GM19035 (cell line): ENCODE measurements around the gene VDR.
"Not testable (repeated sequence)": the region's sequence is repeated elsewhere in the genome, so short reads cannot be mapped to it uniquely, and the experiment has no call there.

Source experiments
- ATAC-seq: cut with Tn5 transposase; IDR thresholded peaks from one replicate; pipeline ENCODE4 v1.9.1; 2021; ENCODE audit not compliant: unreplicated experiment

VDR gene

DNA sequence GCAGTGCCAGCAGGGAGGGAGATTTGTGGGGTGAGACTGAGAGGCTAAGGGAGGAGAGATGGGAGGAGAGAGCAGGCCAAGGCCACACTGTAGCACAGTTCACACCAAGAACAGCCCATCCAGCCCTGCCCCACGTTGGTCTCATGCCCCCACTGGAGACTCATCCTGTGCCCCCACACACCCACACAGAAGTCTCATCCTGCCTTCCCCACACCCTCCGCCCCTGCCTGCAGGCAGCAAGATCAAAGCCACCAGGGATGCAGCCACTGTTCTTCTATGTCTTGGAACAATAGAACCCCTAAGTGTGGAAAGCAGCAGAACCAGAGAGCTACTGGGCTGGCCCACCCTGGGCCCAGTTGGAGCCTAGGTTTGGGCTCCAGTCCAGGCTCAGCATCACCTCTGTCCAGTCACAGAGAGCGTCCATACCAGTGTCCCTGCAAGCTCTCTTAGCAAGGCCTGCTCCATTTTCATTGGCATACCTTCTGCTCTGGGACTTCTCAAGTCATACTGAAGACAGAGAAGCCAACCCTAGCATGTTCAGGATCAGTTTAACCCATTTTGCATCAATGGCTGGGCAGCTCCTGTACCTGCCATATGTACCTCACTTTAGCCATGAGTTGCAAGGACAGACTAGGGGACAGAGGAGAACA lies 53.4 kb downstream of the VDR start:
- no peak for ATAC-seq

DNA sequence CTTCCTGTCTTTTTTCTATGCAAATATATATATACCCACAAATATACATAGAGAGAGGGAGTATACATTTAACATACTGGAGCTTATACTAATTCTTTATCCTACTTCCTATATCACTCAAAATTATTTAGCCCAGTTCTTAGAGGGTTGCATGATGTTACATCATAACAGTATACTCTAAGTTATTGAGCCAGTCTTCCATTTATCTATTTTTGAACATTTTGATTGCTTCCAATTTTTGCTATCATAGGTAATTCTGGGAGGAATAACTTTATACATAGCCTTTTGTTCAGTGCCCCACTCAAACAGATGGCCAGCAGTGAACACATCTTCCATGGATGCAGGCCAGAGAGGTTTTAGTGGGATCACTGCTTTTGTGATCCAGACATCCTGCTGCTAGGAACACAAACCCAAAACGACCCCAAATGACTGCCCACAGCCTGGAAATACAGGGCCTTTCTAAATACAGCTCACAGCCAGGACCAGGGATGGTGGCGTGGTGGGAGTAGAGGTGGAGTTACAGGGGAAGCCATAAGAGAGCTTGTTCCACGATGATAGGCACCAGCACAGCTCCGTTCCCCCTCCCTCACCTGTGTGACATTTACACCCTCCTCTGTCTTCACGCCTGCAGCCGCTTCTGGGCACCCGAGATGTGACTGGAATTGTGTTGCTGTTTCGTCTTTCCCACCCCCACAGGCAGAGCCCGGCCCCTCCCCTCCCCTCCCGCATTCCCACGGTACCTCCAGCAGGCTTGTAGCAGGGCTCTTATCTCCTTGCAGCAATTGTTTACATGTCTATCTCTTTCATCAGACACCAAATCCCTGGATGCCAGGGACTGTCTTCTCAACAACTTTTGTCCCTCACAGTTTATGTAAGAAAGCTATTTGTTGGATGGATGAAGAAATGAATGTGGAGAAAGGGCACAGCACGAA lies 54.4 kb downstream of the VDR start:
- ATAC-seq: no peak

- ATAC-seq: no peak
These were observed 55.5 kb downstream of the VDR start for GRCh38 chr12:47849261-47849660.

DNA sequence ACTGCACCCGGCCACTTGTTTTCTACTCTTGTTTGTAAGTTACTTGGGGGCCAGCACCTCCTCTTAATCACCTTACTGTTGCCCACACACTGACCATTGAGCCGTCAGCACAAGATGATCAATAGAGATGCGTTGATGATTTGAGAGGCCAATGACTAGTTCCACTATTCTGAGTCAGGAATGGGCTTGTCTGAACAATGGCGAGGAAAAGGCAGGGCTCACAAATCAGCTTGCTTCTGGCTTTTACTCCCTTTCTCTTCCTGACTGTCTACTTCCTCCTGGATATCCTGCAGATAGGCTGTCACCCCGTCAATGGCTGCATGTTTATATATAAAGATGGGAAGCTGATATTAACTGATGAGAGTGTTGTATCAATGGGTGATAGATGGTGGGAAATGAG lies 55.9 kb downstream of the VDR start:
- ATAC-seq: no peak

DNA sequence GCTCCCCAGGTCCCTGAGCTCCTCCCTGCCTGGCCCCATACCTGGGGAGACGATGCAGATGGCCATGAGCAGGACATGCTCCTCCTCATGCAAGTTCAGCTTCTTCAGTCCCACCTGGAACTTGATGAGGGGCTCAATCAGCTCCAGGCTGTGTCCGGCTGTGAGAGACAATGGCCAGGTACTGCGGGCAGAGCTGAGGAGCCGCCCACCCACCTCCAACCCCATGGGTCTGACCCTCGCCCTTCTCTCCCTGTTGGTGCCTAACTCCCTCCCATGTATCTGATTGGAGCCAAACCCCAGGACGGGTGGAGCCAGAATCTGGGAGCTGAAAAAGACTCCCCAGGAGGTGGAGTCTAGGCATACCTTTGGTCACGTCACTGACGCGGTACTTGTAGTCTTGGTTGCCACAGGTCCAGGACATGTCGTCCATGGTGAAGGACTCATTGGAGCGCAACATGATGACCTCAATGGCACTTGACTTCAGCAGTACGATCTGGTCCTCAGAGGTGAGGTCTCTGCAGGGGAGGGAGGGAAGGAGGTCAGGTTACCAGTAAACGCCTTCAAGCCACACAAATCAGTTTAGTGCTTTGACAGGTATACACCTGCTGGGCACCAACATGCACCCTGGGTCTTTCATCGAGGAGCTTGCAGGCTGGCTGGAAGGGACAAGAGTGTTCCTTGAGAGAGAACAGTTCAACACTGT lies 58.3 kb downstream of the VDR start:
- ATAC-seq: no peak

DNA sequence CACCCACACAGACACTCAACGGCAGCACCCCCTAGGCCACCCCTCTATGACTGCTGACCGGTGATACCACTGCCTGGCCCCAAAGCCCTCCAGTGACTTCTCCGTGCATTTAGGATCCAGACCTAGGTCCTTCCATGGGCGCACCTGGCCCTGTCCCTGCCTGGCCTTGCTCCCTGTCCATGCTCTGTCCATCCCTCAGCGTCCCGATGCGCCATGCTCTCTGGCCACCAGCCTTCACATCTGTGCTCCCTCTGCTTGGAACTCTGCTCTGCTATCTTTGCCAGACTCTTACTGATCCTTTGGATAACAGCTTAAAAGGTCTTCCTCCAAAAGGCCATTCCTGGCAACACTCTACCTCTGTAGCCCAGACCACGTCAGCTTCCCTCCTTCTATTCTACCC lies 59.7 kb downstream of the VDR start:
- ATAC-seq: no peak

- no peak for ATAC-seq
These were observed 60.4 kb downstream of the VDR start for GRCh38 chr12:47844264-47845019.

- ATAC-seq: no peak
These were observed 61.4 kb downstream of the VDR start for GRCh38 chr12:47843226-47843980.

- not testable (repeated sequence) for ATAC-seq
These were observed 62.3 kb downstream of the VDR start for GRCh38 chr12:47842543-47842942.

DNA sequence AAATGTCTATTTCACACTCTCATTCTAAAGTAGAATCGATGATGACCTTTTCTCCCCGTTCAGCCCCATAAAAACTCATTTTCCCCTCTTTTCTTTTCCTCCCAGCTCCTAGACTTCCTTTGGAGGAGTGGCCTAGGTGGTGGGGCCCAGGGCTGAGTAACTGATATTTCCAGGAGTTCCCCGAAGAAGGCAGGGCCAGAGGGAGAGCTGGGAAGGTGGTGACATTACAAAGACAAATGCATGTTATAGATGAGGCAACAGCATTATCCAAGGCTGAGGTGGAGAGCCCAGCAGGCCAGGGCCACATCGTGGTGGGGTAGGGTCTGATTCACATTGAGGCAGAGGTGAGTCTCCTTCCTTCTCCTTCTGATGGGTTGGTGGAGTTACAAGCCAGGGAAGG lies 62.9 kb downstream of the VDR start:
- ATAC-seq: no peak

DNA sequence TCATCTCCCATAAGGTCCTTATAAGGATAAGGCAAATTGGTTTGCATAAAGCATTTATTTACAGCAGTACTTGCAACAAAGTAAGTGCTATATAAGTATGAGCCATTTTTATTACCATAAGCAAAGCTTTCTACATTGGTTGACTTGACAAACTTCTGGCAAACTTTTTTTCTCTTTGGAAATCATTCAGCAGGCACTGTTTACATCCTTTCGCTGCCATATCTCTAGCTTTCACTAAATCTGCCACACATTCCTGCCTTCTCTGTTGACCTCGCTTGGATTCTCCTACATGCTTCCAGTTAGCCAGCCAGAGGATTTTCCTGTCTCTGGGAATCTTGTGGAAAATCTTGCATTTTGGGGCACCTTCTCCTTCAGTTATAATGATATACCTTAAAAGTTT lies 63.3 kb downstream of the VDR start:
- ATAC-seq: no peak

- no peak for ATAC-seq
These were observed 64.2 kb downstream of the VDR start for GRCh38 chr12:47840571-47840970.

DNA sequence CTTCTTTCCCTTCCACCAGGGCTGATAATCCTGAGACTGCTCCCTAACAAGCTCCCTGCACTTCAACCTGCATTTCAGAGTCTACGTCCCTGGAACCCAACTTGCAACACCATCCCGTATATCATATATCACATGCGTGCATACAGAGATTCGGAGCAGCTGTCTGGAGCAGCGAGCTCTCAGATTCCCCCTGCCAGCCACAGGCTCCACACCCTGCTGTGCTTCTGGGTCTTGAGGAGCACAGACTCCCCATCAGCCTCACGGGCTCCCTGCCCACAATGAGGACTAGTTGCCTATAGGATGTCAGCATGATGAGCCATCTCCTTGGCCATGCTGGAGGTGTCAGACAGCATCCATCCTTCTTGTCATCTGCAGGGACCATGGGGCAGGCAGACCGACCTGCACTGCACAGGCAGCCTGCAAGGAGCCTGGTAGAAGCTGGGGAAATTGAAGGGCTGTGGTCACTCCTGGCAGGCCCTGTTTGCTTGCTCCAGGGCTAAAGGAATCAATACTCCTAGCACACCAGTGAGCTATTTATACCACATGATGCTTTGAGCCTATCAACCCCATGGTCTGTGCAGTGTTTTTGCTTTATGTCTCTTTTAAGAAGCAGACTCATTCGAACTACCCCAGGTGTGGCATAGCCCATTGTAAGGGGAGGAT lies 65.4 kb downstream of the VDR start:
- no peak for ATAC-seq

DNA sequence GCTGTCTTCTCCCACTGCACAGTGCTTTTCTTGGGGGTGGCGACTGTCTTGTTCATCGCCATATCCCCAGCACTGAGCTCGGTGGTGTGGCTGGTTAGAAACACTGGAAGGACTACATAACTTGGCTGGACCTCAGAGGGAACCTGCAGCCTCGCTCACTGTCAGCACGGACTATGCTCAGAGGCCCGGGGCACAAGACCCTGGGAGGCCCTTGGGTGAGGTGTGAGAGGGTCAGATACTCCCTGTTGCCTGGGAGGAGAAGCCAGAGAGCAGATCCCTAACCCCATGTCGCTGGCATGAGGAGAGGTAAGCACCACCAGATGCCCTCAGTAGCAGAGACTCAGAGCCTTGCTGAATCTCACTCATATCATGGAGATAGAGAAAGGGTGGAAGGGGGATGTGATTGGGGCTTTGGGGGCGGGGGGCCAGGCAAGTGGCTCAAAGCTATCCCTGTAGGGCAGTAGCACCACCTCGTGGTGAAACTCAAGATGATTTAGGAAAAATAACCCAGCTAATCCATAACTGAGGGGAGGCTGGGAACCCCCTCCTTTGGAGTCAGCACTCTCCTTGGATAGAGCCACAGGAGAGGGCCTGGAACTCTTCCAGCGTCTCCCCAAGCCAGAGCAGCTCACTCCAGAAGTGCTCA lies 66.4 kb downstream of the VDR start:
- no peak for ATAC-seq

GRCh38 chr12:47837190-47838171 lies 67.3 kb downstream of the VDR start:
- no peak for ATAC-seq

GRCh38 chr12:47835831-47836155 lies 69.0 kb downstream of the VDR start:
- no peak for ATAC-seq

DNA sequence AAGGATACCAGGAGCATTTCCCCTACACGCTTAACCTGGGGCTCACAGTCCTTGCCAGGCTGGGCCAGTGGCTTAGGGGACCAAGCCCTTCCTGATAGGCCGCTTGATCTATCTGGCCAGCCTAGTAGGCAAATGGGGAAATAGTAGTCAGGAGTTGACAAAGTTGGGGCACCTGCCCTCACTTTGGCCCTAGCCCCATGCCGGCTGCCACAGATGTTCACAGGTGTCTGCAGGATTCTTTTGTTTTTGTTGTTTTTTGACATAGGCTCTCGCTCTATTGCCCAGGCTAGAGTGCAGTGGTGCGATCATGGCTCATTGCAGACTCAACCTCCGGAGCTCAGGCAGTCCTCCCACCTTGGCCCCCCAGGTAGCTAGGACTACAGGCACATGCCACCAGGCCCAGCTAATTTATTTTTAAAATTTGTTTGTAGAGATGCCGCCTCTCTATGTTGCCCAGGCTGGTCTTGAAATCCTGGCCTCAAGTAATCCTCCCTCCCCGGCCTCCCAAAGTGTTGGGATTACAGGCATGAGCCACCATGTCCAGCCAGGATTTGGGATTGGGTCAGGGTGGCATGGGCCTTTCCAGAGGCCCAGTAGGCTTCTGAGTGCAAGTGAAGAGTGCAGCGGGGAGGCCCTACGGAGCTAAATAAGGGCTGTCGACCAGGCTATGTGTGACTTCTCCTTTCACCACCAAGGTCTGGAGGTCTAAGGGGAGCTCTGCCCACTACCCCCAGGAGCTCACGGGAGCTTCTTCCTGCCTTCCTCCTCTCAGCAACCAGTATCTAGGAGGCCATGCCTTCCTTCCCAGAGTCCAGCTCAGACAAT lies 69.6 kb downstream of the VDR start:
- ATAC-seq: no peak
